DOHH2 (cell line): Measurements from ENCODE around the gene LYPD5.

ENCODE experiments used
- CTCF ChIP-seq: fragments of 200-600 bp; sonication (generic); IDR thresholded peaks from one replicate; pipeline ENCODE4 v1.5.1; 2014; ENCODE audit warnings: antibody characterized with exemption, mild to moderate bottlenecking, low read depth, low read length; ENCODE audit not compliant: poor library complexity, severe bottlenecking
- EZH2phosphoT487 ChIP-seq: fragments of 200-600 bp; sonication (generic); IDR thresholded peaks from 2 replicates; pipeline ENCODE4 v1.6.1; 2017; ENCODE audit warnings: borderline replicate concordance, mild to moderate bottlenecking, antibody characterized with exemption, low read length, moderate library complexity, mixed read lengths

GRCh38 chr19:43839139-43839538 lies 36.9 kb upstream of the LYPD5 start:
- TF ChIP-seq EZH2phosphoT487 (no peak), CTCF (no peak)
